Mesothelial cell of epicardium (in vitro differentiated cells): ENCODE measurements around the gene KRT37. TPM values are rescaled to one million over a fixed set of nuclear protein-coding genes. Genes with fewer than 3 reads are reported as not detected.

ENCODE experiments used
- DNase-seq, 2 experiments: peaks; one replicate each; pipeline ENCODE4 v3.0.0; 2021; ENCODE audit warnings: low spot score in 2 of 2; ENCODE audit not compliant: unreplicated experiment in 2 of 2
- H3K27ac Mint-ChIP-seq: 2 replicates; pipeline ENCODE4 v1.8.0; 2021; ENCODE audit warnings: mixed read lengths
- H3K27me3 Mint-ChIP-seq: 2 replicates; pipeline ENCODE4 v1.8.0; 2021; ENCODE audit warnings: low read depth, mixed read lengths
- H3K36me3 Mint-ChIP-seq: 2 replicates; pipeline ENCODE4 v1.8.0; 2021; ENCODE audit warnings: mixed read lengths
- H3K4me1 Mint-ChIP-seq: 2 replicates; pipeline ENCODE4 v1.8.0; 2021; ENCODE audit warnings: mixed read lengths
- H3K4me3 Mint-ChIP-seq: 2 replicates; pipeline ENCODE4 v1.8.0; 2021; ENCODE audit warnings: mild to moderate bottlenecking, moderate library complexity, mixed read lengths
- H3K9me3 Mint-ChIP-seq: 2 replicates; pipeline ENCODE4 v1.8.0; 2021; ENCODE audit warnings: mixed read lengths
- total RNA-seq: library from RNA; stranded (reverse); gene quantifications from 3 replicates; pipeline ENCODE4 v1.2.1, GENCODE V29; 2021
- TF ChIP-seq, protein P1 (sequence below): fragments of 200-600 bp; sonication (generic); IDR thresholded peaks from one replicate; pipeline ENCODE4 v1.5.0; 2021; ENCODE audit warnings: antibody characterized with exemption; ENCODE audit not compliant: unreplicated experiment

Gene KRT37
- total RNA-seq, 1 donor from 2014 or later, result not detected

DNA sequence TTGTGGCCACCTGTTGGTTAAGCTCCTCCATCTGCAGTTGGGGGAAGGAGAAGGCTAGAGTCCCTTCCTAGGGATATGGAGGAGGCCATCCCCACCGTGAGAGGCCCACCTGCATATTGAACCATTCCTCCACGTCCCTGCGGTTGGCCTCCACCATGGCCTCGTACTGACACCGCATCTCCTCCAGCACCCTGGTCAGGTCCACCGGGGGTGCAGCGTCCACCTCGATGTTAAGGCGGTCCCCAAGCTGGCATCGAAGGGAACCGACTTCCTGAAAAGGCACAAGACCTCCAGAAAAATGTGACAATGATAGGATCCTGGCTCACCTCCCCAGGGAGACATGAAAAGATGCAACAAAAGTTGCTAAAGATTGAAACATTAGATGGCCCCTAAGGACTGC is 39.8 kb upstream of the KRT37 start:
- peaks cover 2% of the 10 kb centered on the region for H3K27me3 Mint-ChIP-seq
- no peak for DNase-seq
- no peak overlapping the region for H3K27ac Mint-ChIP-seq
- no peak overlapping the region for H3K4me3 Mint-ChIP-seq
- peaks cover 12% of the 10 kb centered on the region for H3K9me3 Mint-ChIP-seq
- H3K36me3 Mint-ChIP-seq, result peaks cover 3% of the 10 kb centered on the region
- TF ChIP-seq, protein P1, sequence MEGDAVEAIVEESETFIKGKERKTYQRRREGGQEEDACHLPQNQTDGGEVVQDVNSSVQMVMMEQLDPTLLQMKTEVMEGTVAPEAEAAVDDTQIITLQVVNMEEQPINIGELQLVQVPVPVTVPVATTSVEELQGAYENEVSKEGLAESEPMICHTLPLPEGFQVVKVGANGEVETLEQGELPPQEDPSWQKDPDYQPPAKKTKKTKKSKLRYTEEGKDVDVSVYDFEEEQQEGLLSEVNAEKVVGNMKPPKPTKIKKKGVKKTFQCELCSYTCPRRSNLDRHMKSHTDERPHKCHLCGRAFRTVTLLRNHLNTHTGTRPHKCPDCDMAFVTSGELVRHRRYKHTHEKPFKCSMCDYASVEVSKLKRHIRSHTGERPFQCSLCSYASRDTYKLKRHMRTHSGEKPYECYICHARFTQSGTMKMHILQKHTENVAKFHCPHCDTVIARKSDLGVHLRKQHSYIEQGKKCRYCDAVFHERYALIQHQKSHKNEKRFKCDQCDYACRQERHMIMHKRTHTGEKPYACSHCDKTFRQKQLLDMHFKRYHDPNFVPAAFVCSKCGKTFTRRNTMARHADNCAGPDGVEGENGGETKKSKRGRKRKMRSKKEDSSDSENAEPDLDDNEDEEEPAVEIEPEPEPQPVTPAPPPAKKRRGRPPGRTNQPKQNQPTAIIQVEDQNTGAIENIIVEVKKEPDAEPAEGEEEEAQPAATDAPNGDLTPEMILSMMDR, result no peak
- H3K4me1 Mint-ChIP-seq, result peaks cover 18% of the 10 kb centered on the region

DNA sequence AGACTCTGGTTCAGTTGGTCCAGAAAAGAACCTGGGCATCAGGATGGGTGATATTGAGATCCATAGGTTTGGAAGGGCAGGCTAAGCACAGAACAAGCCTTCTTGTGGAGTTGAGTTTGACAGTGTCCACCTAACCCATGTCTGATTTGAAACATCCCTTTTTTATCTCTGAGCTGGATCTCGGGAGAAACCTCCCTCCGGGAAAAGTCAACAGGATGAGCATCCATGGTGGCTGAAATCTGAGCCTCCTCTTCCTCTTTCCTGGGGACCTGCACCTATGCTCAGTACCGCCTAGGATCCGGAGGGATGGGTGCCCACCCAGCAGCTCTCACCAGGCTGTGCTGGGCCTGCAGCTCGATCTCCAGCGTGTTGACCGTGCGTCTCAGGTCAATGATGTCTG is 39.4 kb upstream of the KRT37 start:
- Mint-ChIP-seq H3K9me3 (peaks cover 11% of the 10 kb centered on the region), H3K4me1 (peaks cover 18% of the 10 kb centered on the region), H3K27me3 (peaks cover 2% of the 10 kb centered on the region), H3K4me3 (no peak overlapping the region), H3K36me3 (peaks cover 3% of the 10 kb centered on the region), H3K27ac (no peak overlapping the region)
- DNase-seq, result no peak
- TF ChIP-seq, protein P1, result no peak

DNA sequence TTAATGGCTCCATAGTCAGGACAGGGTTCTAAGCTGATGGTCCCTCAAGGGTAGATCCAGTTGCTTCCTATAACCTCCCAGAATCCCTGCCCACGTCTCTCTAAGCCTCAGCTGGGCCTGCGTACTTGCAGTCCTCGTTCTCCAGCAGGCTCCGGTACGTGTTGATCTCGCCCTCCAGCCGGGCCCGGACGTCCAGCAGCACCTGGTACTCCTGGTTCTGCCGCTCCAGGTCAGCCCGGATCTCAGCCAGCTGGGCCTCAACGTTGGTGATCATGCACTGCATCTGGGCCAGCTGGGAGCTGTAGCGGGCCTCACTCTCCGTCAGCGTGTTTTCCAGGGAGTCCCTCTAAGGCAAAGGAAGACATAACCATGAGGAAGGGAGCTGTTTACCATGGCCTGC is 38.3 kb upstream of the KRT37 start:
- TF ChIP-seq, protein P1, result no peak
- peaks cover 28% of the 10 kb centered on the region for H3K4me1 Mint-ChIP-seq
- peaks cover 1% of the 10 kb centered on the region for H3K36me3 Mint-ChIP-seq
- H3K9me3 Mint-ChIP-seq, result peaks cover under 1% of the 10 kb centered on the region
- no peak overlapping the region for H3K27ac Mint-ChIP-seq
- DNase-seq, result no peak
- peaks cover 2% of the 10 kb centered on the region for H3K27me3 Mint-ChIP-seq
- no peak overlapping the region for H3K4me3 Mint-ChIP-seq

DNA sequence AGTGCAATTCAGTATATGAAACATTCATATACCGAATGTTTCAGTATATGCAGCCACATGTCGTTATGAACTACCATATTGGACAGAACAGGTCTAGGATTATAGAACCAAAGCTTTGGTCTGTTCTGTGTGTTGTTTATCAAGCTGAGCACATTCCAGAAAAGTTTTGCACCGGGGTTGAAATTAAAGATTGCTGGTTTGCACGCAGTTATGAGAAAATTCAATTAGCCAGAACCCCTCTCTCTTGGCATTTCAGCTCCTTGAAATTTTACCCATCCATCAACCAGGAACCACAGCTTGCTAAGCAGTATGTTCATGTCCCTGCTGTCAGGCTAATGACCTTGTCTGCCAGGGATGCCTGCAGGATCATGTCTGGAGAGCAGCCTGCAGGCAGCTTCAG is 33.3 kb upstream of the KRT37 start:
- H3K4me3 Mint-ChIP-seq, result no peak overlapping the region
- DNase-seq, result no peak
- no peaks in the 10 kb centered on the region for H3K9me3 Mint-ChIP-seq
- H3K27ac Mint-ChIP-seq, result peak overlapping the region; percentile 29
- no peaks in the 10 kb centered on the region for H3K36me3 Mint-ChIP-seq
- peaks cover 26% of the 10 kb centered on the region for H3K4me1 Mint-ChIP-seq
- TF ChIP-seq, protein P1, result no peak
- H3K27me3 Mint-ChIP-seq, result no peaks in the 10 kb centered on the region

DNA sequence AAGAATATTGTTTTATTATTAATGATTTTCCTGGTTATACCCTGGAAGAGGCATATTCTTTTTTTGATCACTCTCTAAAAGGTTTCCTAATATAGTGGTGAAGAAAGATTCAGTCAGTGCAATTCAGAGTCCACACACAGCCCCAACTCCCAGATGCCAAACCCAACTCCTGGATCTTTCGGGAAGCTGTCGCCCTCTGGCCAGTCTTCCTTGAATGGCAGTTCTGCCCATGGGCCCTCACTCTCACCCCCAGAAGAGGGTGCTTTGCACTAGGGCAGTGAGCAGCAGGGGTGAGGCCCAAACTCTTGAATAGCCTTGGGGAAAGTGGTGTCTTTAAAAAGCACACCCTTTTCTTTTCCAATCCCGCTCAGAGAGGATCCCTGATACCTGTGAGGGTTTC is 31.8 kb upstream of the KRT37 start:
- TF ChIP-seq, protein P1, result no peak
- peaks cover 4% of the 10 kb centered on the region for H3K36me3 Mint-ChIP-seq
- H3K27ac Mint-ChIP-seq, result no peak overlapping the region
- peaks cover 4% of the 10 kb centered on the region for H3K9me3 Mint-ChIP-seq
- peaks cover 26% of the 10 kb centered on the region for H3K4me1 Mint-ChIP-seq
- no peak overlapping the region for H3K4me3 Mint-ChIP-seq
- DNase-seq, result no peak
- H3K27me3 Mint-ChIP-seq, result no peaks in the 10 kb centered on the region

DNA sequence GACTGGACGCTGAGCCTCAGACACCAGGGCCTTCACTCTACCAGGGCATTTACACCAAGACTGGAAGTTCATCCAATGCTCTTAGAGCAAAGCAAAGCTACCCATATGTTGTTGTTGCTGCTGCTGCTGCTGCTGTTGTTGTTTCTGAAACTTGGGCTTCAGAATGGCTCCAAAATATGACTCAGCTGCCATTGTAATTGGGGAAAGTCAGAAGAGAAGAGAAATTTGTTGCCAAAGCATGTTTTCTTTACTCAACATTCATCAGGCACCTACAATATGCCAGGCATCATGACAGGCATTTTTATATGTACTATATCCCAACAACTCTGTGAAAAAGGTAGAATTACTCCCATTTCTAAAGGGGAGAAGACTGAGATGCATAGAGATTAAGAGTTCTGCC is 30.9 kb upstream of the KRT37 start:
- TF ChIP-seq, protein P1, result no peak
- Mint-ChIP-seq H3K36me3 (peaks cover 6% of the 10 kb centered on the region), H3K9me3 (peaks cover 12% of the 10 kb centered on the region), H3K27me3 (no peaks in the 10 kb centered on the region), H3K4me3 (no peak overlapping the region), H3K27ac (no peak overlapping the region), H3K4me1 (peaks cover 21% of the 10 kb centered on the region)
- no peak for DNase-seq
